Measurements from ENCODE around the gene SLC2A13.
"Not testable (repeated sequence)": the region's sequence is repeated elsewhere in the genome, so short reads cannot be mapped to it uniquely, and the experiment has no call there.

The SLC2A13 gene

GRCh38 chr12:39746151-39746550 is 359.7 kb downstream of the SLC2A13 start:
- not testable (repeated sequence) for DNase-seq (ENCODE audit: low read depth)

GRCh38 chr12:39743655-39744054 is 362.2 kb downstream of the SLC2A13 start:
- DNase-seq (ENCODE audit: low read depth), result no peak

- no peak for DNase-seq (ENCODE audit: low read depth)
These were observed 369.5 kb downstream of the SLC2A13 start for GRCh38 chr12:39736406-39736805.

- DNase-seq (ENCODE audit: low read depth), result peak; percentile 6
These were observed 382.1 kb downstream of the SLC2A13 start for GRCh38 chr12:39723831-39724230.

GRCh38 chr12:39722504-39722903 is 383.4 kb downstream of the SLC2A13 start:
- DNase-seq (ENCODE audit: low read depth), result no peak

GRCh38 chr12:39713552-39713951 is 392.3 kb downstream of the SLC2A13 start:
- DNase-seq (ENCODE audit: low read depth), result no peak

GRCh38 chr12:39712334-39712733 is 393.5 kb downstream of the SLC2A13 start:
- no peak for DNase-seq (ENCODE audit: low read depth)

Data from GM04503 (cell line).